ENCODE results near the gene USP20.

USP20 gene

GRCh38 chr9:129857207-129857606, 21.9 kb downstream of the USP20 start:
- DNase-seq (ENCODE audit: low read depth), result no peak

- DNase-seq (ENCODE audit: low read depth), result no peak
Observed at GRCh38 chr9:129858167-129858962, 23.1 kb downstream of the USP20 start.

GRCh38 chr9:129860653-129861446, 25.6 kb downstream of the USP20 start:
- DNase-seq (ENCODE audit: low read depth), result no peak

GRCh38 chr9:129861447-129861827, 26.2 kb downstream of the USP20 start:
- DNase-seq (ENCODE audit: low read depth), result no peak

GRCh38 chr9:129863059-129863690, 27.9 kb downstream of the USP20 start:
- peak; percentile 60 for DNase-seq (ENCODE audit: low read depth)

- DNase-seq (ENCODE audit: low read depth), result no peak
Observed at GRCh38 chr9:129864991-129865647, 29.9 kb downstream of the USP20 start.

GRCh38 chr9:129865668-129866320, 30.5 kb downstream of the USP20 start:
- DNase-seq (ENCODE audit: low read depth), result no peak

- DNase-seq (ENCODE audit: low read depth), result peak; percentile 22
Observed at GRCh38 chr9:129866394-129867135, 31.3 kb downstream of the USP20 start.

GRCh38 chr9:129867136-129868022, 32.1 kb downstream of the USP20 start:
- no peak for DNase-seq (ENCODE audit: low read depth)

- DNase-seq (ENCODE audit: low read depth), result no peak
Observed at GRCh38 chr9:129868023-129868871, 33.0 kb downstream of the USP20 start.

- peak; percentile 77 for DNase-seq (ENCODE audit: low read depth)
Observed at GRCh38 chr9:129868872-129869486, 33.7 kb downstream of the USP20 start.

GRCh38 chr9:129869585-129870501, 34.6 kb downstream of the USP20 start:
- DNase-seq (ENCODE audit: low read depth), result no peak

- no peak for DNase-seq (ENCODE audit: low read depth)
Observed at GRCh38 chr9:129871046-129871445, 35.8 kb downstream of the USP20 start.

- no peak for DNase-seq (ENCODE audit: low read depth)
Observed at GRCh38 chr9:129873563-129874190, 38.4 kb downstream of the USP20 start.

GRCh38 chr9:129874261-129875101, 39.2 kb downstream of the USP20 start:
- no peak for DNase-seq (ENCODE audit: low read depth)

- DNase-seq (ENCODE audit: low read depth), result no peak
Observed at GRCh38 chr9:129875181-129875611, 39.9 kb downstream of the USP20 start.

Data from activated T-cell treated with anti-CD3 and anti-CD28 coated beads for 24 hours (primary cell).